ENCODE measurements around the gene ALG12.

The ALG12 gene

DNA sequence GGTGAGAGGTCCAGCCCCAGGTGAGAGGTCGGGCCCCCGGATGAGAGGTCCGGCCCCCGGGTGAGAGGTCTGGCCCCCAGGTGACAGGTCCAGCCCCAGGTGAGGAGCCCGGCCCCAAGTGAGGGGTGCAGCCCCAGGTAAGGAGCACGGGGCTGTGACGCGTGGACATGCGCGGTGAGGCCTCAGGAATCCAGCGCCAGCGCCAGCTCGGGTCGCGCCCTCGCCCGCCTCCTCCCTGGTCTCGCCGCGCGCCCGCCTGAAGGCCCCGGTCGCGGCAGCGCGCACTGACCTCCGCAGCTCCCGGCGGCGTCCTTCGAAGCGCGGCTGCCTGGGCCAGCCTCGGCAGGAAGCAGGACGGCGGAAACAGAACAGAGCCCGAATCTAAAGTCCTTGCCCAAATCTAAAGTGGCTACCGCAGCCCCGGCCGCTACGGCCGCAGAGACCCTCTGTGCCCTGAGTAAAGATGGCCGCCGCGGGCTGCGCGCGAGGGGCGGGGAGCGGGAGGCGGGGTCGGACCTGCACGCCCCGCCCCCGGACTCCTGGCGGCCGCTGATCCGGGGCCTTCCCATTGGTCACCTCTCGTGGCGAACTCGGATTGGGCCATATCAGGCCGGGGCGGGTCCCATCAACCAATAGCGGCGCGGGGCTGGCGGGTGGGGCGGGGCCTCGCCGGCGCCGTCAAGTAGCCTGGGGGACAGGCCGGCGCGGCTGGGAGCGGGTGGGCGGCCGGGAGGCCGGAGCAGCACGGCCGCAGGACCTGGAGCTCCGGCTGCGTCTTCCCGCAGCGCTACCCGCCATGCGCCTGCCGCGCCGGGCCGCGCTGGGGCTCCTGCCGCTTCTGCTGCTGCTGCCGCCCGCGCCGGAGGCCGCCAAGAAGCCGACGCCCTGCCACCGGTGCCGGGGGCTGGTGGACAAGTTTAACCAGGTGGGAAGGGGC, at the start of gene ALG12, which contains the start of gene CRELD2:
ALG12 (minus strand) TSS at position 465 of the 937 bp plus-strand sequence. CDS start 4,673 bp downstream, outside the sequence.
CRELD2 (plus strand) TSS at position 661 of the 937 bp plus-strand sequence; CDS start at position 797, 136 bp downstream.
- peaks cover 27 to 46% (median 34%) of the 10 kb centered on the region in 11 experiments for H3K36me3 ChIP-seq
- H3K4me2 ChIP-seq: peak within 1 kb of the TSS; percentile 95 to 100 (median 98)
- no peak for TF ChIP-seq Cebpa-rat (IDR thresholded peaks at IDR 0.05)
- H3K27me3 ChIP-seq: no peaks in the 10 kb centered on the region
- peaks cover 4 to 60% (median 21%) of the 10 kb centered on the region in 11 experiments; a peak in 15 of 22 replicates for H4K20me1 ChIP-seq
- H3K27ac ChIP-seq: peak within 1 kb of the TSS; percentile 78 to 93 (median 88)
- H3K9ac ChIP-seq: peak within 1 kb of the TSS; percentile 85 to 98 (median 91)
- H3K9me3 ChIP-seq (replicated peaks in 1 of 11): no peaks in the 10 kb centered on the region
- H3K4me1 ChIP-seq: peaks cover 28 to 60% (median 57%) of the 10 kb centered on the region in 10 experiments
- peak within 1 kb of the TSS; percentile 73 to 97 (median 90) for H3K4me3 ChIP-seq

DNA sequence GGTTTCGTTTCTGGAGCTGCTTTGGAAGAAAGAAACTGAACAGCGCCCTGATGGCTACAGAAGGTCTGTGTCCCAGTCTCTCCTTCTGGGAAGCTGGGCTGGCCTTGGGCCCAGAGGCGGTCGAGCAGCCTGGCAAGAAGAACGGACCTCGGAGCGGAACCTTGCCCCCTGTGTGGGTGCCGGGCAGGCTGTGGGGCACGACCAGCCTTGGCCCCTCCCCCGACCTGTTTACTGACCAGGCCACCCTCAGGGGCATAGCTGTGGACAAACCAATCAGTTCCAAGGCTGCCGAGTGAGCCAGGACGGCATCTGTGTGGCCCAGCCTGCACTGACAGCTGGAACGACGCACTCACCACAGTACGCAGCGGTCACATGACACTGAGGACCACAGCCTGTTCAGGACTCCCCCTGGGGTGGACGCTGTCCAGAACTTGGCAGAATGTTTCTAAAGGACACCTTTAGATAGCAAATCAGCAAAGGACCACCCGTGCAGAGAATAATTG, 49.5 kb upstream of the ALG12 start:
- H3K9ac ChIP-seq: peak overlapping the region; percentile 66 to 95 (median 75); a peak in 20 of 22 replicates
- peaks cover 31 to 80% (median 46%) of the 10 kb centered on the region in 11 experiments for H4K20me1 ChIP-seq
- peak overlapping the region; percentile 96 to 100 (median 98) for H3K4me2 ChIP-seq
- H3K27me3 ChIP-seq: peaks cover 7 to 26% (median 18%) of the 10 kb centered on the region in 11 experiments; a peak in 21 of 22 replicates
- peak overlapping the region; percentile 54 to 86 (median 82); a peak in 21 of 22 replicates for H3K27ac ChIP-seq
- H3K9me3 ChIP-seq (replicated peaks in 1 of 11): no peaks in the 10 kb centered on the region
- peaks cover 10 to 30% (median 21%) of the 10 kb centered on the region in 11 experiments for H3K36me3 ChIP-seq
- peak overlapping the region in 3 of 10 experiments; percentile 23 to 42 (median 27); a peak in 3 of 20 replicates for H3K4me3 ChIP-seq
- no peak for TF ChIP-seq Cebpa-rat (IDR thresholded peaks at IDR 0.05)
- H3K4me1 ChIP-seq: peaks cover 75 to 94% (median 79%) of the 10 kb centered on the region in 10 experiments

DNA sequence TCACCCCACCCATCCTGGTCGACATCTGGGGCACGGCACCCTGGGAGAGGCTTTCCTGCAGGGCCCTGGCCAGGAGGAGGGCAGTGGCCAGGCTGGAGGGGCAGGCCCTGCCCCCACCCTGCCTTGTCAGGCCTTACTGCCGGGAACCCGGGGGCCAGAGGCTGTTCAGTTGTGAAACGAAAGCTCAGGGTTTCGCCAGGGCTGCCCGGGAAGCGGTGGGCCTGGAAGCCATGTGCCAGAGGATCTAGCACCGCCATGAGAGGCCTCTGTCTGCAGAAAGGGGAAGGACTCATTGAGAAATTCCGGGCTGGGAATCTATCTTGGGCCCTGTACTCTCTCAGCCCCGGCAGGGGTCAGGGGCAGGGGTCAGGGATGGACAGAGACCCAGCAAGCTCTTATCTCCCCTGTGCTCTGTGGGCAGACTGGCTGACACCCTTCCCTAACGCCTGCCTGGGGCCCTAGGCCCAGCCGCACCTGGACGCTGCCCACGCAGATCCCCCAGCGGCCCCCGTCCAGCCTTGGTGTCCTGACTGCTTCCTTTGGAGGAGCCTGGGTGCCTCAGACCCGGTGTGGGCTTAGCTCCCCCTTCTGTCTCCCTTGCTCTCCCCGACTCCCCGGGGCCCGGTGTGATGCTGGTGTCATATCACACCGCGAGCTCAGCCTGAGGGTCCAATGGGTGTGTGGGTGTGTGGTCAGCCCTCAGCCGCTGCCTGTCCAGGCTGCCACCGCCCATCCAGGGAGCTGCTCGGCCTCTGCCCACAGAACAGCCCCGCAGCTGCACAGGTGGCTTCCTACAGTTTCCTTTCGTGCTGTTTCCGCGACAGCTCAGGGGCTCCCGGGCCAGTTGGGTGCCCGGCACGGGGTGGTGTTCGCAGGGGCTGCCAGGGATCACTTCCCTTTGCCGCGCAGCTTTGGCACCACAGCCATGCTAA, 48.8 kb upstream of the ALG12 start:
- Histone ChIP-seq H3K36me3 (peaks cover 14 to 33% (median 25%) of the 10 kb centered on the region in 11 experiments), H3K4me1 (peaks cover 78 to 95% (median 82%) of the 10 kb centered on the region in 10 experiments), H3K27ac (peak overlapping the region; percentile 54 to 86 (median 82)), H3K9me3 (replicated peaks in 1 of 11) (no peaks in the 10 kb centered on the region), H3K4me2 (peak overlapping the region; percentile 96 to 100 (median 98)), H3K9ac (peak overlapping the region; percentile 66 to 95 (median 75)), H4K20me1 (peaks cover 37 to 87% (median 51%) of the 10 kb centered on the region in 11 experiments), H3K4me3 (peak overlapping the region in 8 of 10 experiments; percentile 3 to 98 (median 34); a peak in 11 of 20 replicates), H3K27me3 (peaks cover 6 to 20% (median 12%) of the 10 kb centered on the region in 11 experiments; a peak in 21 of 22 replicates)
- TF ChIP-seq Cebpa-rat (IDR thresholded peaks at IDR 0.05): peak in 5 of 11 experiments; percentile 13 to 66 (median 23); a peak in 4 of 22 replicates

DNA sequence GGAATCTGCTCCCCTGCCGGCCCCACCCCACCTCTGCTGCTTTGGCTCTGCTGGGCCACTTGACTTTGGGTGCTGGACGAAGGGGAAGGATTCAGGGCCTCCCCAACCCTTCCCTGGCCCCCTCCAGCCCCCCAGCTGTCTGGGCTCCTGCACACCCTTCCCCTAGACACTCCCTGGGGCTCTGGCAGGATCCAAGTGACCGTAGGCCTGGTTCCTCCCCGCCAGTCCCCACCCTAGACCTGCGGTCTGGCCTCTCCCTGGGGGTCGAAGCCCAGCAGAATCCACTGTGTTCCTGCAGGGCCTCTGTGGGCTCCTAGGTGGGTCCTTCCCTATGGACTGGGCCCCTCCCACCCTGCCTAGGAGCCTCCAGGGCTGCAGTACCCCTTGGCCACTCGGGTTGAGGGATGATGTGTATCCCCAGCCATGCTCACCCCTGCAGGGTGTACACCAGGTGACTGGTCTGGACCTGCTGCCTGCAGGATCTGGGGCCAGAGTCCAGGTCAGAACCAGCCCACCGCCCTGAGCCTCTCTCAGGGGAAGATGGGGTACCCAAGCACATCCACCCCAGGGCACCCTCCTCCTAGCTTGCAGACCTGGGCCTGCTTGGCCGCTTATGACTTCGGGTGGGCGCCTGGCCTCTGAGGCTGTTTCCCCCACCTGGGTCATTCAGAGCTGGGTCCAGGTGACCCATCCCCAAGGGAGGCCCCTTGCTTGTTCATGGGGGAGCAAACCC, 48.0 kb upstream of the ALG12 start:
- Histone ChIP-seq H3K9ac (peak overlapping the region; percentile 66 to 95 (median 75)), H3K27ac (peak overlapping the region; percentile 54 to 86 (median 82); a peak in 21 of 22 replicates), H3K36me3 (peaks cover 14 to 41% (median 32%) of the 10 kb centered on the region in 11 experiments), H3K4me3 (peak overlapping the region in 5 of 10 experiments; percentile 8 to 98 (median 93); a peak in 7 of 20 replicates), H3K4me1 (peaks cover 75 to 87% (median 78%) of the 10 kb centered on the region in 10 experiments), H3K9me3 (replicated peaks in 1 of 11) (no peaks in the 10 kb centered on the region), H3K4me2 (peak overlapping the region; percentile 96 to 100 (median 98)), H3K27me3 (peaks cover 0 to 12% (median 3%) of the 10 kb centered on the region in 11 experiments; a peak in 18 of 22 replicates), H4K20me1 (peaks cover 45 to 93% (median 60%) of the 10 kb centered on the region in 11 experiments)
- TF ChIP-seq Cebpa-rat (IDR thresholded peaks at IDR 0.05): no peak

DNA sequence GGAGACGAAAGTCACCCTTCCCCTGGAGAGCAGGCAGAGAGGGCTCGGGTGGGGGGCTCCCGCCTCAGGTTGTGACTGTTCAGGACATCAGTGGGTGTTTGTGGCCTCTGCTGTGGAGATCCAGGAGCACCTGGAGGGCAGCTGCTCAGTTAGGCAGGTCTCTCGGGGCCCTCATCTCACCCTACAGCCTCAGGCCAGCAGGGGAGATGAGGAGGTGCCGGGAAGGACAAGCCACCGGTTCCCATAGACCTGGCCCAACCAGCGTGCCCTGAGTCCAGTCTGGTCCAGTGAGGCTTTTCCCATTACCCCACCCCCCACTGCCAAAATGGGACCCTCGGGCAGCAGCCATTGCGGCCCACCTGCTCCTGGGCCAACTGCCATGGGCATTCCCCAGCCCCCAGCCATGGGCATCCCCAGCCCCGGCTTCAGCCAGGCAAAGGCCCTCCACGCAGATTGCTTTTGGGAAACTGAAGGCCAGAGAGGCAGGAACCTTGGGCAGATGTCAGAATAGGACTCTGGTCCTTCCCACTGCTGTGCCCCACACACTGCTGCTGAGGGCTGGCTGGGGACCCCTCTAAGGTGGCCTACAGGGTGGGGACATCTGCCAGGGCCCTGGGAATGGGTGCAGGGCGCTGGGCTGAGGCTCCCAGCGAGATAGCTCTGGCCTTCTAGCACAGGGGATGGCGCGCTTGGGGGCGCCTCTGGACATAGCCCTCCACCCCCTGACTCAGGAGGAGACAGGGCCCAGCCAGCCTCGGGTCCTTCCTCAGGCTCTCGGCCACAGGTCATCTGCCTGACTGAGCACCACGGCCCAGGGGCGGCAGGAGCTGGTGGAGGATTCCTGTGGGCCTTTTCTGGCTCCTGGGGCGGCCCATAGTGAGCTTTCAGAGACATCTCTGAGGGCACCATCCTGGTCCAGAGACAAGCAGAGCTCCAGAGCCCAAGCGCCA, 47.1 kb upstream of the ALG12 start:
- no peak for TF ChIP-seq Cebpa-rat (IDR thresholded peaks at IDR 0.05)
- Histone ChIP-seq H3K9ac (peak overlapping the region; percentile 57 to 95 (median 75); a peak in 18 of 22 replicates), H3K27me3 (peaks cover 0 to 5% (median 0%) of the 10 kb centered on the region in 11 experiments; a peak in 2 of 22 replicates), H3K4me2 (peak overlapping the region; percentile 96 to 100 (median 98)), H3K4me1 (peaks cover 66 to 79% (median 70%) of the 10 kb centered on the region in 10 experiments), H4K20me1 (peaks cover 47 to 97% (median 66%) of the 10 kb centered on the region in 11 experiments), H3K27ac (peak overlapping the region in 10 of 11 experiments; percentile 18 to 86 (median 82); a peak in 13 of 22 replicates), H3K4me3 (peak overlapping the region in 4 of 10 experiments; percentile 47 to 98 (median 95); a peak in 7 of 20 replicates), H3K36me3 (peaks cover 14 to 41% (median 32%) of the 10 kb centered on the region in 11 experiments), H3K9me3 (replicated peaks in 1 of 11) (no peaks in the 10 kb centered on the region)

All from BLaER1 treated with 17β-estradiol and CSF1 and Interleukin-3, amounts not matched to agents 10 nM and 100 nM (cell line).